HG02623 (cell line): ENCODE data around the gene ACKR2.
"Not testable (repeated sequence)": the region's sequence is repeated elsewhere in the genome, so short reads cannot be mapped to it uniquely, and the experiment has no call there.

Experiments used
- ATAC-seq: cut with Tn5 transposase; IDR thresholded peaks from one replicate; pipeline ENCODE4 v1.9.1; 2021; ENCODE audit warnings: moderate library complexity; ENCODE audit not compliant: unreplicated experiment

The ACKR2 gene

GRCh38 chr3:42883251-42883930 lies 74.1 kb downstream of the ACKR2 start:
- ATAC-seq = not testable (repeated sequence)

- no peak for ATAC-seq
These were observed 75.1 kb downstream of the ACKR2 start for GRCh38 chr3:42884324-42884723.

GRCh38 chr3:42886294-42886822 lies 77.1 kb downstream of the ACKR2 start:
- ATAC-seq = no peak

- ATAC-seq = no peak
These were observed 77.8 kb downstream of the ACKR2 start for GRCh38 chr3:42887084-42887483.

- no peak for ATAC-seq
These were observed 81.8 kb downstream of the ACKR2 start for GRCh38 chr3:42891042-42891441.

GRCh38 chr3:42892169-42892568 lies 82.9 kb downstream of the ACKR2 start:
- no peak for ATAC-seq

GRCh38 chr3:42892807-42893206 lies 83.6 kb downstream of the ACKR2 start:
- ATAC-seq = no peak

- no peak for ATAC-seq
These were observed 85.7 kb downstream of the ACKR2 start for GRCh38 chr3:42894698-42895579.

- ATAC-seq = no peak
These were observed 86.3 kb downstream of the ACKR2 start for GRCh38 chr3:42895580-42895868.

GRCh38 chr3:42898896-42899675 lies 89.8 kb downstream of the ACKR2 start:
- no peak for ATAC-seq

- no peak for ATAC-seq
These were observed 91.2 kb downstream of the ACKR2 start for GRCh38 chr3:42900226-42901072.

- ATAC-seq = no peak
These were observed 91.8 kb downstream of the ACKR2 start for GRCh38 chr3:42901073-42901415.

GRCh38 chr3:42902257-42902656 lies 93.0 kb downstream of the ACKR2 start:
- no peak for ATAC-seq

- ATAC-seq = no peak
These were observed 94.8 kb downstream of the ACKR2 start for GRCh38 chr3:42904076-42904475.

GRCh38 chr3:42905740-42906069 lies 96.5 kb downstream of the ACKR2 start:
- ATAC-seq = no peak

GRCh38 chr3:42906070-42906847 lies 97.0 kb downstream of the ACKR2 start, which contains the start of gene ZNF662:
Gene ZNF662, plus strand, starts transcription at chr3:42906142. Its CDS starts 1,973 bp downstream, at chr3:42908115.
- ATAC-seq = no peak

- ATAC-seq = no peak
These were observed 97.6 kb downstream of the ACKR2 start for GRCh38 chr3:42906848-42907183.

- ATAC-seq = no peak
These were observed 99.4 kb downstream of the ACKR2 start for GRCh38 chr3:42908675-42909074.

GRCh38 chr3:42911551-42911950 lies 102.3 kb downstream of the ACKR2 start:
- no peak for ATAC-seq
